HG02981 (cell line): ENCODE data around the gene ACYP2.
A peak's percentile ranks its signal among the peaks of the same experiment; 100 is the strongest.
"Not testable (repeated sequence)": the region's sequence is repeated elsewhere in the genome, so short reads cannot be mapped to it uniquely, and the experiment has no call there.

Experiments
- ATAC-seq: cut with Tn5 transposase; IDR thresholded peaks from one replicate; pipeline ENCODE4 v1.9.1; 2021; ENCODE audit warnings: mild to moderate bottlenecking, moderate library complexity; ENCODE audit not compliant: unreplicated experiment

The ACYP2 gene

GRCh38 chr2:54259413-54260240, 144.2 kb downstream of the ACYP2 start:
- peak; percentile 70 for ATAC-seq

GRCh38 chr2:54260241-54260595, 144.8 kb downstream of the ACYP2 start:
- ATAC-seq = no peak

DNA sequence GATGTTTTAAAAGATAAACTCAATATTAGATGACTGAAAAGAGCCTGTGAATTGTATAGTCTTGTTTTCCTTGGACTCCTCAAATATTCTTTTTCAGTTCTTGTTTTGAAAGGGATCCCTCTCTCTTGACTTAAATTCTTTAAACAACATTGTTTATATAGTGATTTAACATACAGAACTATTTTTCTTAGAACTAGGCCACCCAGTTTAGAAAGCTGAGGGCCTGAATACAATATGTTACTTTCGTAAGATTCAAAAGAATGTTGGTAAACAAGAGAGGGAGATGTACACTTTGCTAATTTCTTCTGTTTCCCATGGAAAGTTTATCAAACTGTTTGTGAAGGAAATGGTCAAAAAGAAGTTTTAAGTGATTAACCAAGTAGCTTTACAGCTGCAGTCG, 146.1 kb downstream of the ACYP2 start:
- no peak for ATAC-seq

DNA sequence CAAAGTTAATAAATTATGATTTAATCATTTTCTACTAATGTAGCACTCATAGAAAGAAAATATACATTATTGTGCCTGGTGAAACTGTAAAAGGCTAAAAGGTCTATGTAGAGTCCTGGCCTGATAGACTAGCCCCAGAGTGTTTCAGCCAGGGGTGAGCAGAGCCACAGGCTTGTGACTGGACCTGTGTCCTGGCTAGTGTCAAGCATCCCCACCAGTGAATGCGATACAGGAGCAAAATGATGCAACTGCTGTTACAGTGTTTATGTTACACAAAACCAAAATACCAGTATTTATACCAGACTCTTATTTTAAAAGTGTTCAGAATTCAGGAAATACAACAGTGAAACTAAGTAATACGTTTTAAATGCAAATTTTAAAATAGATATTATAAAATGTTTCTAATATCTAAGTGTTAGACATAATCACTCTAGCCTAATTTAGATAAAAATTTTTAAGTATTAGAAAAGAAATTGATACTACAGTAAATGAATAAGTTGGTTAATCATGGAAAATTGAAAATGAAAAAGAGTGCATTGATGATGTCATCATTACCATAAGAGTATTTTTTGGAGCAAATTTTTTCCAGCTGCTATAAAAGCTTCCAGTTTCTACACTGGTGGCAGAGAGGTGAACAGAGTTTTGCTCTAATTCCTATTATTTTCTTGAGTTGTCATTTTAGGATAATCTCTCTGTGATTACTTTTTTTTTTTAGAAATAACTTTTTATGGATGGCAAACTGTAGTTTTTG, 146.8 kb downstream of the ACYP2 start:
- ATAC-seq = no peak

GRCh38 chr2:54265081-54265480, 149.7 kb downstream of the ACYP2 start:
- not testable (repeated sequence) for ATAC-seq

DNA sequence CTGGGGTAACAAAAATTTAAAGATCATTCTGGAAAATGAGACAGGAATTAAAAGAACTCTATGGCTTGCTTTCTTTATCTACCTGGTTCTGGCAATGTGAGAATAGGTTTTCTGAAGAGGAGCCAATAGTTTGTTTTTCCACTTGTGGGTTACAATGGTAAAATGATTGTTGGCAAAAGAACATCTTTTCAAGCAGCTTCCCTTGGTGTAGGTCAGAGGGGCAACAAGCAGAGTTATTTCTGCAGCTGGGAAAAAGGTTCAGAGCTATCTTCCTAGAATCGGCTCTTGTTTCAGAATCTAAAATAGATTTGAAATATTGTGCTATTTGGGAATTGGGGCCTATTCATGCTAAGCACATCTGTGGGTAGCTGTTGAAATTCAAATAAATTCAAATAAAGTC, 152.2 kb downstream of the ACYP2 start:
- no peak for ATAC-seq

DNA sequence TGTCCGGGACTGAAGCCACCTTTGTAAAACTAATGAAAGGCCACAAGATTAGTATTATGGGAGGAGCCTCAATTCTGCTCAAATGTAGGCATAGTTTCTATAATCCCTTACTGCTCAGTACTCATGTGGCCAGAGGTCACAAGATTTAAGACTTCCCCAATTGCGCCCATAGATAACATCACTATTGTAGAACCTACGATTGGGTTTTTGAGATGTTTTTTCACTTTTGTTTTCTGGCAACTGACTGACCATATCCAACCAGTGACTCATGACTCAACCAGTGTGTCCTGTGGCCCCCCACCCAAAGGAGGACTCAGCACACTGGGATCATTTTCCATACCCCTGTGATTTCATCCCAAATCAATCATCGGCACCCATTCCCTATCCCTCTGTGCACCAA, 155.8 kb downstream of the ACYP2 start:
- no peak for ATAC-seq

GRCh38 chr2:54271843-54272627, 156.6 kb downstream of the ACYP2 start:
- peak; percentile 95 for ATAC-seq

DNA sequence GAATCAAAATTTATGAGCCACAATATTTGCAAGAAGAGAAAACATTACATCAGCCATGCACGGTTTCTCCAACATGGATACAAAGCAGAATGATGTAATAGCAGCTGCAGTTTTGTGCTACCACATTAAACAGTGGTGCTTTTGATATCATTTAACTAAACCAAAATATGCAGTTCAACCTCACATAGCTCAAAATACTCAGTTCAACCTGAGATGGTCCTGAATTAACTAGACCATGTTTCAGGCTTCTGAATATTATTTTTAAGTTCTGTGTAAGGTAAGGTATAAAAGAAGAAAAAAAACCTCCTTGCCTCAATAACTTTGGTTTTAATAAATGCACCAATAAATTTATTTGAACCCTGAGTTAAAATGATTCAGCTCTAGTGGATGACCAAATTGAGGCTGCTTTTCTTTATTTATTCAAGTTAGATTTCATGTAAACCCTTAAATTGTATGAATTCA, 159.4 kb downstream of the ACYP2 start:
- no peak for ATAC-seq

GRCh38 chr2:54275541-54275940, 160.1 kb downstream of the ACYP2 start:
- no peak for ATAC-seq

DNA sequence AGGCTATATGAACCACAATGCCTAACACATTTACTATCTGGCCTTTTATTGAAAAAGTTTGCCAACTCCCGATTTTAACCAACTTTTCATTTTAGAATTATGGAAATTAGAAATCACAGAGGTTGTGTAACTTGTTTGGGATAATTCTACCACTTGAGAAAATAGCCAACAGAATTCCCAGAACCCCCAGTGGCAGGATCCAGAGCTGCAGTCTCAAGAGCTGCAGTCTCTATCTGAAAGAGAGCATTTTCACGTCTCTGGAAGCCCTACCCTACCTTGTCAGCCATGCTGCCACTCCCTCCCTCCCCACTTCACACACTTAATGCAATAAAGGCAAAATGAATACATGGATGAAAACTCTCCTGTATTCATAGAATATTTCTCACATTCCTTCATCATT, 164.0 kb downstream of the ACYP2 start:
- no peak for ATAC-seq

DNA sequence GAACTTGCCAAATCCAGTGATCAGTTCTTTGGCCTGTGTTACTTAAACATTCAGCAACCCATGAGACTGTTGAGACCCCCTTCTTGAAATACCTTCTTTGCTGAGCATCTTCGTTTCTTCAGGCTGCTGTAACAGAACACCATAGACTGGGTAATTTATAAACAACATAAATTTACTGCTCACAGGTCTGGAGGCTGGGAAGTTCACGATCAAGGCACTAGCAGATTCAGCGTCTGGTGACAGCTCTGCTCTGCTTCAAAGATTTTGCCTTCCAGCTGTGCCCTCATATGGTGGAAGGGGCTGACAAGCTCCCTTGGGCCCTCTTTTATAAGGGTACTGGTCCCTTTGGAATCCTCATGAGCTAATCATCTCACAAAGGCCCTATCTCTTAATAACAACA, 169.4 kb downstream of the ACYP2 start:
- ATAC-seq = no peak

- ATAC-seq = no peak
Measured at GRCh38 chr2:54285451-54285850, 170.0 kb downstream of the ACYP2 start.

DNA sequence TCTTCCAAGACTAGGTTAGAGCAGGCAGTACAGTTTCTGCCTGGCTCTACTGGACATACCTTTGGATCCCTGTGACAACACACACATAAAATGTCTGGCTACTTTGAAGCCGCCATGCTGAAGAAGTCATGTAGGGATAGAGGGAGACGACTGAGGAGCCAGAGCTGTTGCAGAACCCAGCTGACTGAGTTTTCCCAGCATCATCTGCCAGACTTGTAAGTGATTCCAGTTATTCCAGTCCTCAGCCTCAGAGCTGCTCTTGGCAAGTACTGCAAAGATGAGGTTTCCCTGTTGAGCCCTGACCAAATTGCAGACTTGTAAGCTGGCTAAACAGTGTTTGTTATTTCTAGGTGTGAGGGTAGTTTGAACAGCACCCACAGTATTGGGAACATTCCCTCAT, 172.1 kb downstream of the ACYP2 start:
- no peak for ATAC-seq

- no peak for ATAC-seq
Measured at GRCh38 chr2:54289917-54290316, 174.5 kb downstream of the ACYP2 start.

- ATAC-seq = no peak
Measured at GRCh38 chr2:54290356-54291025, 175.1 kb downstream of the ACYP2 start.

GRCh38 chr2:54294665-54295064, 179.2 kb downstream of the ACYP2 start:
- not testable (repeated sequence) for ATAC-seq

- ATAC-seq = no peak
Measured at GRCh38 chr2:54295911-54296310, 180.5 kb downstream of the ACYP2 start.

DNA sequence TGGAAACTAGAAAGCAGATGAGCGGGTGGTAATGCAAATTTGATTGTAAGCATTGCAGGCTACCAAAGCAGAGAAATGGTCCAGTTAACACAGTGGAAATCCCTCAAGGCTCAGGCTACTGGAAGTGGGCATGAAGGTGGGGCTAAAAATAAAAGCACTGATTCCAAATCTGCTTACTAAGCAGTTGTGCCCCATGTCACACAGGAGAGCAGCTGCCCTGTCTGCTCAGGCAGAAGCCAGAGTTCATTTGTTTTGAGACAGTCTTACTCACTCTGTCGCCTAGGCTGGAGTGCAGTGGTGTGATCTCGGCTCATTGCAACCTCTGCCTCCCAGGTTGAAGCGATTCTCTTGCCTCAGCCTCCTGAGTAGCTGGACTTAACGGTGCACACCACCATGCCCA, 183.1 kb downstream of the ACYP2 start:
- ATAC-seq = no peak

GRCh38 chr2:54303631-54304030, 188.2 kb downstream of the ACYP2 start:
- ATAC-seq = no peak

GRCh38 chr2:54306556-54306955, 191.1 kb downstream of the ACYP2 start:
- no peak for ATAC-seq
